Type B pancreatic cell (in vitro differentiated cells): ENCODE data around the gene MEDAG. TPM values are rescaled to one million over a fixed set of nuclear protein-coding genes. Genes with fewer than 3 reads are reported as not detected.

Experiments used
- DNase-seq: peaks from one replicate; pipeline ENCODE4 v3.0.0; 2021; ENCODE audit warnings: mixed read lengths; ENCODE audit not compliant: unreplicated experiment; ENCODE audit errors: extremely low spot score
- H3K27ac Mint-ChIP-seq: 2 replicates; pipeline ENCODE4 v1.8.0; 2021; ENCODE audit warnings: mild to moderate bottlenecking, mixed read lengths
- H3K27me3 Mint-ChIP-seq: 2 replicates; pipeline ENCODE4 v1.8.0; 2021; ENCODE audit warnings: mixed read lengths
- H3K36me3 Mint-ChIP-seq: 2 replicates; pipeline ENCODE4 v1.8.0; 2021; ENCODE audit warnings: mixed read lengths
- H3K4me1 Mint-ChIP-seq: one replicate; pipeline ENCODE4 v1.8.0; 2021; ENCODE audit warnings: mixed read lengths; ENCODE audit not compliant: unreplicated experiment
- H3K4me3 Mint-ChIP-seq: 2 replicates; pipeline ENCODE4 v1.8.0; 2021; ENCODE audit warnings: mild to moderate bottlenecking, mixed read lengths
- H3K9me3 Mint-ChIP-seq: 2 replicates; pipeline ENCODE4 v1.8.0; 2021; ENCODE audit warnings: mixed read lengths
- CTCF ChIP-seq: fragments of 200-600 bp; sonication (generic); conservative IDR thresholded peaks from 2 replicates; pipeline ENCODE4 v1.5.0; 2021; ENCODE audit warnings: antibody characterized with exemption, mild to moderate bottlenecking
- total RNA-seq: library from RNA; stranded (reverse); gene quantifications from 2 replicates; pipeline ENCODE4 v1.2.1, GENCODE V29; 2021; ENCODE audit warnings: low replicate concordance

MEDAG gene
- total RNA-seq, 1 donor from 2014 or later = 0.36 TPM

GRCh38 chr13:30959678-30960077 lies 53.6 kb downstream of the MEDAG start:
- H3K27me3 Mint-ChIP-seq = peaks cover 20% of the 10 kb centered on the region
- peaks cover 14% of the 10 kb centered on the region for H3K9me3 Mint-ChIP-seq
- no peak overlapping the region for H3K27ac Mint-ChIP-seq
- peaks cover 7% of the 10 kb centered on the region for H3K4me1 Mint-ChIP-seq
- H3K4me3 Mint-ChIP-seq = no peak overlapping the region
- no peak for TF ChIP-seq CTCF
- DNase-seq = no peak
- peaks cover 4% of the 10 kb centered on the region for H3K36me3 Mint-ChIP-seq

GRCh38 chr13:30963791-30964190 lies 57.7 kb downstream of the MEDAG start:
- H3K9me3 Mint-ChIP-seq = peaks cover 5% of the 10 kb centered on the region
- H3K4me3 Mint-ChIP-seq = peak overlapping the region; percentile 34
- H3K36me3 Mint-ChIP-seq = peaks cover 4% of the 10 kb centered on the region
- DNase-seq = no peak
- peaks cover 14% of the 10 kb centered on the region for H3K27me3 Mint-ChIP-seq
- no peak for TF ChIP-seq CTCF
- H3K4me1 Mint-ChIP-seq = peaks cover 11% of the 10 kb centered on the region
- H3K27ac Mint-ChIP-seq = peak overlapping the region; percentile 54

GRCh38 chr13:30965380-30965779 lies 59.3 kb downstream of the MEDAG start:
- Mint-ChIP-seq H3K4me3 (no peak overlapping the region), H3K36me3 (peaks cover 4% of the 10 kb centered on the region), H3K27ac (no peak overlapping the region), H3K9me3 (peaks cover 5% of the 10 kb centered on the region), H3K4me1 (peaks cover 17% of the 10 kb centered on the region), H3K27me3 (peaks cover 14% of the 10 kb centered on the region)
- no peak for DNase-seq
- no peak for TF ChIP-seq CTCF

GRCh38 chr13:30966101-30966500 lies 60.0 kb downstream of the MEDAG start:
- H3K27me3 Mint-ChIP-seq = peaks cover 14% of the 10 kb centered on the region
- H3K9me3 Mint-ChIP-seq = peaks cover 5% of the 10 kb centered on the region
- H3K4me1 Mint-ChIP-seq = peaks cover 17% of the 10 kb centered on the region

GRCh38 chr13:30968846-30969245 lies 62.8 kb downstream of the MEDAG start:
- Mint-ChIP-seq H3K27me3 (peaks cover 2% of the 10 kb centered on the region), H3K36me3 (peaks cover 2% of the 10 kb centered on the region), H3K4me1 (peaks cover 18% of the 10 kb centered on the region), H3K4me3 (no peak overlapping the region), H3K27ac (peak overlapping the region; percentile 20), H3K9me3 (peaks cover 3% of the 10 kb centered on the region)
- TF ChIP-seq CTCF = no peak
- no peak for DNase-seq

More at GRCh38 chr13:30966101-30966500, 60.0 kb downstream of the MEDAG start:
- peaks cover 4% of the 10 kb centered on the region for H3K36me3 Mint-ChIP-seq
- no peak overlapping the region for H3K4me3 Mint-ChIP-seq
- TF ChIP-seq CTCF = no peak
- H3K27ac Mint-ChIP-seq = no peak overlapping the region
- DNase-seq = no peak

- no peak for DNase-seq
- Mint-ChIP-seq H3K36me3 (no peaks in the 10 kb centered on the region), H3K4me1 (peaks cover 21% of the 10 kb centered on the region), H3K27ac (no peak overlapping the region), H3K27me3 (no peaks in the 10 kb centered on the region), H3K9me3 (no peaks in the 10 kb centered on the region), H3K4me3 (no peak overlapping the region)
- TF ChIP-seq CTCF = no peak
Measured at GRCh38 chr13:30971575-30971974, 65.5 kb downstream of the MEDAG start.
